Measurements from ENCODE around the gene MRGPRF.

MRGPRF gene

DNA sequence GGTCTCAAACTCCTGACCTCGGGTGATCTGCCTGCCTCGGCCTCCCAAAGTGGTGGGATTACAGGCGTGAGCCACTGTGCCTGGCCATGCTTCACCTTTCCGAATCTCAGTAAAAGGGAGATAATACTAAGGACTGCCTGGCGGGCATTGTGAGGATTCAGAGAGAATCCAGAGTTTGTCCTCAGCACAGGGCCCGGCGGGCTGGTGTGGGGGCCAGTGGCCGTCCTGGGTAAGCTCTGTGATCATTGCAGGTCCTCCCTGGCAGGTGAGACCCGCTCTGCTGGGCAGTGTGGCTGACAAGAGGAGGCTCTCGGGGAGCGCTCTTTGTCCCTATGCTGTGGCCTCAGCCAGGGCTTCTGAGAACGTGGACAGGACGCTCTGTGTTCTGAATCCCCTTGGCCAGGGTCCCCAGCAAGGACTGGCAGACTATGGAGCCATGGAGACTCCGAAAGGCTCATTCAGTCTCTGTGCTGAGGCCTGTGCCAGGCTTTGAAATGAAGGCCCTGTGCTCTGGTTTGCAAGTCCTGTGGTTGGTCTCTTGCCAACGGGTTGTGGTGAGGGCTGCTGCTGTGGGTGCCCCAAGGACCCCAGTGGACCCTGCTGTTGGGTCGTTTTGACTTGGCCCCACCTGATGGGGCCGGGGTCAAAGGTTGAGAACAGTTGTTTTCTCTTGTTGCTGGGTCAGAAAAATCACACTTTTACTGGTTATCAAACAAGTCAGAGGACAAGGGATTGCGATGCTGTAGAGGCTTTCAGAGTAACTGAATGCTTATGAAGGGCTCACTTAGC lies 37.7 kb upstream of the MRGPRF start:
- peak; percentile 17 for DNase-seq (ENCODE audit: low spot score)

DNA sequence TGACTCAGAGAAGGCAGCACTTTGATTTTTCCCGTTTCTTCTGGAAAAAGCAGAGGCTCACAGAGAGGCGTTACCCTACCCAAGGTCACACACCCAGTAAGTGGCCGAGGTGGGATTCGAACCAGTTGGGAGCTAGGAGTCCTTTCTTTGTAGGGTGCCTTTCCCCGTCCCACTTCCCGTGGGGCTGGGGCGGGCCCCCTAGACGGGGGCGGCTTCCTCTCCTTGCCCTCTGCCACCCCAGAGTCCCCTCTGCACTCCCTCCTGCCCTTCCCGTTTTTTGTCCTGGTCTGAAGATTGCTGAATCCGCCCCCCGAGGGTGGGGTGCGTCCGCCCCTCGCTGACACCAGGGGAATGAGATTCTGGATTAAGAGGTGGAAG lies 36.4 kb upstream of the MRGPRF start:
- no peak for DNase-seq (ENCODE audit: low spot score)

DNA sequence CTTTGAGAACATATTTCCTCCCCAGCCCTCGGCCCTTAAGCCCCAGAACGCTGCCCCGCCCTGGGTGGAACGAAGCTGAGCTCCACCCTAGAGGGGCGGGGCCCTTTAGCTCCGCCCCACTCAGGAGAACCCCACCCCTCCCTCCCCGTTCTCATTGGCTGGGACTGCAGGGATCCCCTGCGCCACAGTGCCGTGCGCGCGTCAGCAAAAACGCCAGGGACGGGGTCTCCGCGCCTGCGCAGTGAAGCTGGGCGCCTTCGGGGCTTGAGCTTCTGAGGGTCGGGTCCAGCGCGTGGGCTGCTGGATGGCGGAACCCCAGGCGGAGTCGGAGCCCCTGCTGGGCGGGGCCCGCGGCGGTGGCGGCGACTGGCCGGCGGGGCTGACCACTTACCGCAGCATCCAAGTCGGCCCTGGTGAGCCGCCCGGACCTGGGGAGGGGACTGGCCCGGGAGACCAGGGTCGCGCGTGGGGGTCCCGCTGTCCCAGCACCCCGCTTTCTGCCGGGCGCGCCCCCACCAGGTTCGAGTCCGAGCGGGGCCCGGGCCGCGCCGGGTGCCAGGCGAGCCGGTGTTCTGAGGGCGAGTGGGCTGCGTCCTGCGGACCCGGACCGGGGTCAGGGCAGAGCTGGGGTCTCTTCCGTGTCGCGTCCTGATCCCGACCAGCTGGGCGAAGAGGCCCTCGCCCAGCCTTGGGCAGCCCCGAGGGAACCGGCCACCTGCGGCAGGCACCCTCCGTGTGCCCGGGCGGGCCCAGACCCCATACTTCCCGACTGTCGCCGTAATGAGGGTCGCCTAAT lies 35.8 kb upstream of the MRGPRF start, which contains the start of gene TPCN2:
TSS of gene TPCN2 (plus strand) at position 239 of the 796 bp plus-strand sequence. CDS start at position 305, 66 bp downstream.
- DNase-seq (ENCODE audit: low spot score), result peak; percentile 98

DNA sequence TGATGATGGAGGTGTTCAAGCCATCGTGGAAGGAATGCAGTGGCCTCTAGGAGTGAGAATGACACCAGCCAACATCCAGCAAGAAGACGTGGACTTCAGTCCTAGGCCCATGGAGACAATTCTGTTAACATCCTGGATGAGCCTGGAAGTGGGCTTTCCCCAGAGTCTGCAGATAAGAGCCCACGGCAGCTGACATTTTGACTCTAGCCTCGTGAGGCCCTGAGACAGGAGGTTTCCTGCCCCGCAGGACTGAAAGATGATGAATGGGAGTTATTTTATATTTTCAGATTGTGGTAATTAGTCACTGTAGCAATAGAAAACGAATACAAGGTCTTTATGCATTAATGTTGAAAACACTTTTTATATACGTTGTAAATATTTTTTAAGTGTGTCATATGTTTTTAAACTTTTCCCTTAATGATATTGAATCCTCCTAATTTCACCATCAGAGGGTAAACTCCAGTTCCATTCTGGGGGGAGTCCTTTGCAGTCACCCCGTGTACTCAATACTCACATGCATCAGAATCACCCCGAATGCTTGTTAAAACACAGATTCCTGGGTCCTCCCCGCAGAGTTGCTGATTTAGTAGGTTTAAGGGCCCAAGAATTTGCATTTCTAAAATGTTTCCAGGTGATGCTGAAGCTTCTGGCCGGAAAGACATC lies 35.1 kb upstream of the MRGPRF start:
- DNase-seq (ENCODE audit: low spot score), result no peak

DNA sequence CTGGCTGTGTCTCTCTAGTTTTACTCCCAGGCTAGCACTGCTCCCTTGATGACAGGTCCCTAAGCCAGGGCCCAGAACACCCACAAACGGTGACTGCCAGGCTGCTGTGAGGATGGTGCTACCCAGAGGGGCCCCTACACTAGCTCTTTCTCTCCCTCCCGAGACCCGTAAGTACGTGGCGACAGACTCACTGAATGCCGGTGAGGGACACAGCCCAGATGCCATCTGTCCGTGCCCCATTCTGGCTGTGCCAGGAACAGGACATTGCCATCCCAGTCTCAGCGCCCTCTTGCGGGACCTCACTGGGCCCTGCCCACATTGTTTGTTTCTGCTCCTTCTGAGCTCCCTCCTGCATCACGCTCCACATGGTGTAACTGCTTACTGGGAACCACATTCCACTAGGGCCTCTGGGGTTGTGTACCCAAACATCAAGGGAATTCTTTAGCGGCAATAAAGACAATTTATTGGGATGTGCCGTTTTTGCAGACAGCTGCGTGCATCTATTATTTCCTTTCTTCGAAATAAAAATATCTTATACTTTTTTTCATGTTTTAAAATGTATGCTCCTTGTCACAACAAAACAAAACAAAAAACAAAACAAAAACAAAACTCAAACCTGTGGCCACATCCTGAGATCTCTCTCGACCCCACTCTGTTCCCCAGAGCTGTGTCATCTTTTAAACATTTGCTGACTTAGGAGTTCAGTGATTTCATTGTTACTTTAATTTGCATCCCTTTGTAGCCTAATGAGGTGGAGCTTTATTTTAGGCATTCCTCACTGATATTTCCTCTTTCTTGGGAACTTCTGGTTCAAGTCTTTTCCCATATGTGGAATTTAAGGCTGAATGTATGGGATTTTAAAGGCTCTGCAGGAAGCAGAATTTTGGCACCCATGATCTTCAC lies 31.3 kb upstream of the MRGPRF start:
- peak; percentile 94 for DNase-seq (ENCODE audit: low spot score)

DNA sequence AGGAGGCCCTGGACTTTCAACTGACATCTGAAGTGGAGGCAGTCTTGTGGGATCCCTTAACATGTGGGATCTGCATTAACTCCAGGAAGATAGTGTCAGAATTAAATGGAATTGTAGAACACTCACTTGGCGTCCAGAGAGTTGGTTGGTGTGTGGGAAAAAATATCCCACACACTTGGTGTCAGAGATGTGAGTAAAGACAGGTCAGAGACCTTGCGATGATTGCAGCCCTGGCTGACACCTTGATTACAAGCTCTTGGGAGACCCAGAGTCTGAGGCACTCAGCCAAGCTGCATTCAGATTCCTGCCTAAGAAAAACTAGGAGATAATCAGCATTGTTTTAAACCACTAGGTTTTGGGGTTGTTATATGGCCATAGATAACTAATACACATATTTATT lies 28.5 kb upstream of the MRGPRF start:
- DNase-seq (ENCODE audit: low spot score), result no peak

DNA sequence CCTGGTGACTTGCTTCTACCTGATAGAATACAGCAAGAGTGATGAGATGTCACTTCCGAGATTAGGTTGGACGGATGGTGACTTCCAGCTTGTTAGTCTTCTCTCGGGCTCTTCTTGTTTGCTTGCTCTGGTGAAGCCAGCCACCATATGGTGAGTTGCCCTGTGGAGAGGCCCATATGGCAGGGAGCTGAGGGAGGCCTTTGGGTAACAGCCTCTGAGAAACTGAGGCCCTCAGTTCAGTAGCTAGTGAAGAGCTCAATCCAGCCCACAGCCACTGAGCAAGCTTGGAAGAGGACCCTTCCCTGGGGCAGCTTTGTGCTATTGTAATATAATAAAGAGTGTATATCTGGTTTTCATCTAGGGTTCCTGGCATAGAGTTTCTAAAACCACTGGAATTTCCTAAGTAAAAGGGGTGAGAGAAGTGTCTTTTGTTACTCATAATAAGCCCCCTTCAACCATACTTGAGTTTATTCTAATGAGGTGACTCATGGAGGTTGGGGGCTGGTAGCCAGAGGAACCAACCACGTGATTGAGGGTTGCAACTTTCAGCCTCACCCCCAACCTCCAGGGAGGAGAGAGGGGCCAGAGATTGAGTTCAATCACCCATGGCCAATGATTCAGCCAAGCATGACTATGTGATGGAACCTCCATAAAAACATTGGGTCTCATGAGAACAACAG lies 27.7 kb upstream of the MRGPRF start:
- no peak for DNase-seq (ENCODE audit: low spot score)

DNA sequence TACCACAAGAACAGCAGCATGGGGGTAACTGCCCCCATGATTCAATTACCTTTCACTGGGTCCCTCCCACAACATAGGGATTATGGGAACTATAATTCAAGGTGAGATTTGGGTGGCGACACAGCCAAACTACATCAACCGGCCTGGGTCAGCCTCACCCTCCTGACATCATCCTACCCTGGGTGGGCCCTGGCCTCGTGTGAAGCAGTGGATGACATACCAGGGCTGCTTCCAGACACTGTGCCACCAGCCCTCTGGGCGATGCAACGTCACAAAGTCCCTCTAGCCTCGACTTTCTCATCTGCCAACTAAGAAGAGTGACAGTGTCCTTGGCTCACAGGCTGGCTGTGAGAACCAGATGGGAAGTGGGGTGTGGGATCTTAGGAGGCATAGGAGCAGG lies 27.0 kb upstream of the MRGPRF start:
- DNase-seq (ENCODE audit: low spot score), result no peak

DNA sequence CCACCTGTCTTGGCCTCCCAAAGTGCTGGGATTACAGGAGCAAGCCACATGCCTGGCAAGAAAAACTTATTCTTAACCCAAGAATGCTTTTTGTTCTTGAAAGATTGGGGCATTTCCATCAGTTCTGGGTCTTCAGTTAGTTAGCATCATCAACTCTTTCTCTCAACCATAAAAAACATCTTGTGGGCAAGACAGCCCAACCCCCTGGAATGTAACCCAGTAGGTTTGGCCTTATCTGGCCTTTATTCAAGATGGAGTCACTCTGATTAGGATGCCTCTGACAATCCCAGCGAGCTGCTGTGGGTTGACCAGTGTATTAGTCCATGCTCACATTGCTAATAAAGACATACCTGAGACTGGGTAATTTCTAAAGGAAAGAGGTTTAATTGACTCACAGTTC lies 26.5 kb upstream of the MRGPRF start:
- no peak for DNase-seq (ENCODE audit: low spot score)

DNA sequence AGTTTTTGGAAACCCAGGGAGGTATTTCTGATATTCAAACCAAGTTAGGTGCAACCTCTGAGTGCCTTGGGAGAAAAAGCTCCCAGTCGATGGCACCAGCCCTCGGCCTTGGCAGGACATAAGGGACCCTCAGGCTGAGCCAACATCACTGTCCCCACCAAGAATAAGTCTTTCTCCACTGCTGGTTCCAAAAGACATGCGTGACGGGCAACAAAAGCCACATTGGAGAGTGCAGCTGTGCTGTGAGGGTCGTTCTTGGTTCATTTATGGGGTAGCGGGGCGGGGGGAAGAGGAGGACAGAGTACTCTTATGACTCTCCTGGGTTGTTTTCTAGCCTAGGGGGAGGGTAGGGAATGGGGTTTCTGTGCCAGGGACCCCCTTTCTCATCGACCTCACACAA lies 24.5 kb upstream of the MRGPRF start:
- no peak for DNase-seq (ENCODE audit: low spot score)

DNA sequence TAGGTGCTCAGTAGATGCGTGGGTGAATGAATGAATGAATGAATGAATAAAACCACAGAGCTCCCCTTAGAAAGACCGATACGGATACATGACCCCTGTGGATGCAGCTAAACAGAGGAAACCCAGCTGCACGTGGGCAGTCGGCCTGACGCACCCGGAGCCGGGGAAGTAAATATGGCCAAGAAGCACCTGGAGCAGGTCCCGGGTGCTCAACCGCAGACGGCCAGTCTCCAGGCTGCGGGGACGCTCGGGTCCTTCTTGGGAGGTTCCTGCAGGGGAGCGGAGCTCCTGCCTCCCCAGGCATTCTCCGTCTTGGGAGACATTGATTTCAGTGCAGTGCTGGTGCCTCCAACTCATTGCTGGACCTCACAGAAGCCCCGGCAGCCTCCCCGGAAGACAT lies 24.0 kb upstream of the MRGPRF start:
- no peak for DNase-seq (ENCODE audit: low spot score)

DNA sequence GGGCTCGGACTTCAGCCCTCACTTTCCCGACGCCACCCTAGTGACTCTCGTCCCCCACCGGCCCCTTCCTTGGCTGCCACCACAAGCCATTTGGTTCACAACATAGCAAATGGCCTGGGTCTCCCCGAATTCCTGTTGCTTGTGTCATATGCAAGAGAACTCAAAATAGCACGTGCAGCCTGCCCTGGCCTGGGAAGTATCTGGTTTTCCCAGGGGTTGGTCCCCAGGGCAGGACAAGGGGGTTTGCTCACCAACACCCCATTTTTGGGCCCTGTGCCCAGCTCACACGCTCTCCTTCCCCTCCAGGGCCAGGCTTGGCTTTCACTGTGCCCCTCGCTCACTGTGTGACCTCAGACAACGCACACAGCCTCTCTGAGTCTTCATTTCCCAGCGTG lies 22.9 kb upstream of the MRGPRF start:
- DNase-seq (ENCODE audit: low spot score), result no peak

DNA sequence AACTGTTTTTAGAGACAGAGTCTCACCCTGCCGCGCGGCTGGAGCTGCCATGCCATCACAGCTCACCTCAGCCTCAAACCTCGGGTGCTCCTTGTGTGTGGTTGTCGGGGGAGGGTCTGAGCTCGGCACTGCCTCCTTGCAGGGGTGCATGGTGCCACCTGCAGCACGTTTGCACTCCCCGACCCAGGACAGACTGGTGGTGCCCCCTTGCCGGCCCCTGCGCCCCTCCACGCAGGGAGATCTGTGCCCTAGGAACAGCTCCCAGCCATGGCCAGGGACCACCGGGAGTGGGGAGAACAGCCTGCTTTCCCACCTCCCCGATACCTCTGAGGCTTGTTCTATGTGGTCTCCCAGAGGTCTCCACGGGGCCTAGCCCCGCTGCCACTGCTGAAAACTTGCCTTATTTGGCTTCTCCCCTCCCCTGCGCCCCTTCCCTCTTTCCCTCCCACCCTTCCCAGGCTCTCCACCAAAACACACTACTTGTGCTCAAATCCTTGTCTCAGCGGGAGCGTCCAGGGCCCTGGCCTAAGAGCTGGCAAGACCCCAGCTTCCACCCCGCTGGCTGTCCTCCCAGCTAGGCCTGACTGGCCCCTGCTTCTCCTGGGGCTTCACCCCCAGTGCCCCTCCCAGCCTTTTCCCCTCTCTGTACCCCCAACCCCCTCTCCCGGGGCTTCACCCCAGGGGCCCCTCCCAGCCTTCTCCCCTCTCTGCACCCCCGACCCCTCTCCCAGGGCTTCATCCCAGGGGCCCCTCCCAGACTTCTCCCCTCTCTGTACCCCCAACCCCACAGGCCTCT lies 22.3 kb upstream of the MRGPRF start:
- DNase-seq (ENCODE audit: low spot score), result no peak

DNA sequence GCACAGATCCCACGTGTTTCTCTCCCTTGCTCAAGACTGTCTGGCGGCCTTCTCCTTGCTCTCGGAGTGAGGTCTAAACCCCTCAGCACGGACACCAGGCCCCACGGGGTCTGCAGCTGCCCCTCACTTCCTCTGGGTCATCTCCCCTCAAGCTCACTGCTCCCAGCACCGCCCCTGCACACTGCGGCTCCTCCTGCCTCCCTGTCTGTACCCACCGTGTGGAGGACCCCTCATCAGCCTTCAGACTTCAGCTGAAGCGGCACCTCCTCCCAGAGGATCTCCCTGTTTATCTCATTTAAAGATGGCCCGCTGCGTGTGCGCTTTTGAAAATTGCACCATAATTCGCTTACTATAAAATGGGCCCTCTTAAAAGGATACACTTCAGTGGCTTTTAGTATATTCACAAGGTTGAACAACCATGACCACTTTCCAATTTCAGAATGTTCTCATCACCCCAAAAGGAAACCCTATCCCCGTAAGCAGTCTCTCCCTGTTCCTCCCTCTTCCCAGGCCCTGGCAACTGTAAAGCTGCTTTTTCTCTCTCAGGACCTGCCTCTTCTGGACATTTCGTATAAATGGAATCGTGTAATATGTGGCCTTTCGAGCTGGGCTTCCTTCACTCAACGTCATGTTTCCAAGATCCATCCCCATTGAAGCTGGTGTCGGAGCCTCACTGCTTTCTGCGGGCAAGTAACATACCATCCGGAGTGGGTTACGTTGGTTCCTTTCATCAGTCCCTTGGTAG lies 21.2 kb upstream of the MRGPRF start:
- no peak for DNase-seq (ENCODE audit: low spot score)

DNA sequence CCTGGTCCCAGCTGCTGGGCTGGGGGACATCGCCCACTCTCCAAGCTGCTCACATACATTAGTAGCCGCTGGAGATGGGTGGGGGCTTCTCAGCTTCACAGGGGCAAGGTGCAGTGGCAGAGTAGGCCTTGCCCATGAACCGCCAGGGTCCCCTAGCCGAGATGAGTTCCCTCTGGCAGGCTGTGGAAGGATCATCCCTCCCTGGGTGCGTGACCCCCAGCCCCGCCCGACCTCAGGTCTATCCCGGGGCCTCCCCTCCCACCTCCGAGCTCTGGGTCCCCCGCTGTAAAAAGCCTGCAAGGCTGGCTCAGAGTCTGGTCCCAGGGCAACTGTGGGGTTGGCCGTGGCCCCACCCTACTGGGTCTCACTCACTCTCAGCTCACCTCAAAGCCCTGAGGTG lies 20.4 kb upstream of the MRGPRF start:
- DNase-seq (ENCODE audit: low spot score), result no peak

DNA sequence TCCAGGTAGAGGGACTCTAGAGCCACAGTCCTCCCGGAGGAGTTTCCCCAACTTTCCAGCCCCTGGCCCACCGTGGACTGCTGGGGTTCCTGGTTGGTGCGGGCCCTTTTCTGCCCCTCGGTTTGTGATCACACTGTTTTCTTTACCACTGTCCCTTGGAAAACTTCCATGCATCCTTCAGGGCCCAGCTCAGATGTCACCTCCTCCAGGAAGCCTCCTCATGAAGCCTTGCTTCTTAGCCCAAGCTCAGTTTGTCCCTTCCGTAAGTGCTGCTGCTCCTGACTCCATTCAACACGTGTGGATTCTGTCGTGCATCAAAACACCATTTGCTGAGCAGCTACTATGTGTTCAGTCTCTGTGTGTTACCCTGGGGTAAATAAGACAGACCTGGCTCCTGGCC lies 19.8 kb upstream of the MRGPRF start:
- no peak for DNase-seq (ENCODE audit: low spot score)

DNA sequence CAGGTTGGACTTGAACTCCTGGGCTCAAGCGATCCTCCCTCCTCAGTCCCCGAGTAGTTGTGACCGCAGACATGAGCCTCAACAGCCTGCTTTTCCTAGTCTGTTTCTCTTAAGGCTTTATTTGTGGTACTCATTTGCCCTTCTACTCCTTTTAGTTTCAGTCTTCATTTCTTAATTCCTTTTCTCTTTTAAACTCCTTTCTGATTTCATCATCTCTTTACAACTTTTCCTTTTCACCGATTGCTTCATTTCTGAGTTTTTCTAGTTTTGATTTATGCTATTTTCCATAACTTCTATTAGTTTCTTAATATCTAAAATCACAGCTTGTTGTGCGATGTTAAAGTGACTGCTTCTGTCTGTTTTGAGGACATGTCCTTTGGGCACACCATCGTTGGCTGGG lies 17.3 kb upstream of the MRGPRF start:
- DNase-seq (ENCODE audit: low spot score), result no peak

DNA sequence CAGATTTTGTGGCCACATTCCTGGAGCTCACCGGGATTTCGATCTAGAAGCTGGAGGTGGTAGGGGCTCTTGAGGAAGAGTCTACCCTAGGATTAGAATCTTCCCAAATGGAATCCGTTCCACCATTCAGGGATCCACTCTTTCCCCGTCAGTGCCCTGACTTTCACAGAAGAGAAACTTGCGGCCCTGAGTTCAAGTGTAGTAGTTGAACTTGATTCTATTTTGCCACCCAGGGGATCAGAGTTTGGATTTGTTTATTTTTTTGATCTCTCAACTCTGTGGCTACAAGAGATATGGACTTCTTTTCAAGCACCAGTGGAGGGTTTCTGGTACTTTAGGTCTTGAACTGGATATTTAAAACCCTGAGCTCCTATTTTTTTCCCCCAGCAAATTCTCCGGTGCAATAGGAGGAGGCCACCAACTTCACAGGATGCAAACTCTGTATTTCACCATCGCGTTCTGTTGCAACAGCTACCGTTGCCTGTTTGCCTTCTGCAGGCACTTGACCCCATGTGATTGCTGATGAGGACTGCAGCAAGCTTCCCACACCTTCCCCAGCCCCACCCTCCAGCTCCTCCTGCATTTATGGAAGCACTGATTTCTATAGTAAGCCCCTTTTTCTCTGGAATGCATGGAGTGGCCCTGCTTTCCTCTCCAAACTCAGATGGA lies 14.8 kb upstream of the MRGPRF start:
- no peak for DNase-seq (ENCODE audit: low spot score)

DNA sequence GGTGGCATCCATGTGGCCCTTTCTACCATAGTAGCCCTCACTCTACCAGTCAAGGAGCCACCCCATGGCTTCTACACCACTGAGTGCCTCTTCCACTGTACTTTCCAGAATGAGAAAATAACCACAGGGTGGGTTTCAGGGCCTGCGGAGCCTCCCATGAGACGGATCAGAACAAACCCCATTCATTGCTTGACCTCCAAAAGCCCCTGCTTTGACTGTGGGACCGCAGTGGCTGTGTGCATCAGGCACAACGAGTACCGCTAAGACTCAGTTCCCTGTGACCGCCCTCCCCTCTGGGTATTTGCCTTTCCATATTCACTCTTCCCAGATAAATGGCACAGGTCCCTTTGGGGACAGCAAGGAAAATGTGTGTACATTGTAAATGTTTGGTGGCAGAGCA lies 11.5 kb upstream of the MRGPRF start:
- DNase-seq (ENCODE audit: low spot score), result no peak

Data from cerebellar cortex (tissue), 1 donor.